Activated CD4-positive, alpha-beta T cell treated with anti-CD3 and anti-CD28 coated beads, Interleukin-2, amount 10 ng/mL, durations not matched to agents 24 days and 14 days (primary cell): ENCODE results near the gene FGGY. TPM values are rescaled to one million over a fixed set of nuclear protein-coding genes. Genes with fewer than 3 reads are reported as not detected.
A peak's percentile ranks its signal among the peaks of the same experiment; 100 is the strongest.
"Not testable (repeated sequence)": the region's sequence is repeated elsewhere in the genome, so short reads cannot be mapped to it uniquely, and the experiment has no call there.

ENCODE experiments used
- DNase-seq: peaks from one replicate; pipeline ENCODE4 v3.0.0; 2022
- H3K27ac Mint-ChIP-seq: one replicate; pipeline ENCODE4 v1.8.0; 2022; ENCODE audit warnings: mild to moderate bottlenecking, mixed read lengths
- H3K27me3 Mint-ChIP-seq: one replicate; pipeline ENCODE4 v1.8.0; 2022; ENCODE audit warnings: mixed read lengths
- H3K36me3 Mint-ChIP-seq: one replicate; pipeline ENCODE4 v1.8.0; 2022; ENCODE audit warnings: low read depth, mild to moderate bottlenecking, mixed read lengths
- H3K4me1 Mint-ChIP-seq: one replicate; pipeline ENCODE4 v1.8.0; 2021; ENCODE audit warnings: mixed read lengths
- H3K4me3 Mint-ChIP-seq: one replicate; pipeline ENCODE4 v1.8.0; 2022; ENCODE audit warnings: mild to moderate bottlenecking, moderate library complexity, mixed read lengths
- H3K9me3 Mint-ChIP-seq: one replicate; pipeline ENCODE4 v1.8.0; 2021; ENCODE audit warnings: mixed read lengths
- intact Hi-C: fragments of 100-400 bp; cut with micrococcal nuclease; formaldehyde crosslinking; loops from one replicate; pipeline ENCODE4 v1.15.1; 2023
- total RNA-seq: library from RNA; stranded (reverse); gene quantifications from 2 replicates; pipeline ENCODE4 v1.2.3, GENCODE V29; 2022

The FGGY gene
- total RNA-seq, 1 donor from 2014 or later: 8.1 TPM

- Mint-ChIP-seq H3K4me1 (peaks cover 12% of the 10 kb centered on the region), H3K4me3 (no peak overlapping the region), H3K27me3 (no peaks in the 10 kb centered on the region), H3K36me3 (no peaks in the 10 kb centered on the region), H3K27ac (no peak overlapping the region), H3K9me3 (no peaks in the 10 kb centered on the region)
- intact Hi-C loops: no loop called here
- no peak for DNase-seq
Measured at GRCh38 chr1:59481881-59482505, 185.1 kb downstream of the FGGY start.

GRCh38 chr1:59482986-59483385 lies 186.1 kb downstream of the FGGY start:
- Mint-ChIP-seq H3K4me3 (no peak overlapping the region), H3K27me3 (no peaks in the 10 kb centered on the region), H3K4me1 (peaks cover 6% of the 10 kb centered on the region), H3K36me3 (no peaks in the 10 kb centered on the region), H3K27ac (no peak overlapping the region), H3K9me3 (no peaks in the 10 kb centered on the region)
- DNase-seq: no peak
- intact Hi-C loops: no loop called here

GRCh38 chr1:59484096-59484495 lies 187.2 kb downstream of the FGGY start:
- peaks cover 6% of the 10 kb centered on the region for H3K4me1 Mint-ChIP-seq
- H3K27me3 Mint-ChIP-seq: no peaks in the 10 kb centered on the region
- H3K36me3 Mint-ChIP-seq: no peaks in the 10 kb centered on the region
- H3K9me3 Mint-ChIP-seq: no peaks in the 10 kb centered on the region
- no peak overlapping the region for H3K27ac Mint-ChIP-seq
- DNase-seq: no peak
- intact Hi-C loops: no loop called here
- H3K4me3 Mint-ChIP-seq: no peak overlapping the region

- no peak for DNase-seq
- no peaks in the 10 kb centered on the region for H3K9me3 Mint-ChIP-seq
- H3K27me3 Mint-ChIP-seq: no peaks in the 10 kb centered on the region
- no peaks in the 10 kb centered on the region for H3K36me3 Mint-ChIP-seq
- peaks cover 6% of the 10 kb centered on the region for H3K4me1 Mint-ChIP-seq
- H3K4me3 Mint-ChIP-seq: no peak overlapping the region
- H3K27ac Mint-ChIP-seq: no peak overlapping the region
- intact Hi-C loops: no loop called here
Measured at GRCh38 chr1:59485171-59485570, 188.3 kb downstream of the FGGY start.

GRCh38 chr1:59485949-59486348 lies 189.1 kb downstream of the FGGY start:
- Mint-ChIP-seq H3K4me3 (no peak overlapping the region), H3K9me3 (no peaks in the 10 kb centered on the region), H3K4me1 (peaks cover 6% of the 10 kb centered on the region), H3K36me3 (no peaks in the 10 kb centered on the region), H3K27ac (no peak overlapping the region), H3K27me3 (peaks cover 2% of the 10 kb centered on the region)
- DNase-seq: no peak
- intact Hi-C loops: no loop called here

GRCh38 chr1:59486615-59487014 lies 189.7 kb downstream of the FGGY start:
- intact Hi-C loops: no loop called here
- DNase-seq: no peak
- Mint-ChIP-seq H3K27ac (no peak overlapping the region), H3K27me3 (peaks cover 2% of the 10 kb centered on the region), H3K4me1 (peaks cover 6% of the 10 kb centered on the region), H3K4me3 (no peak overlapping the region), H3K36me3 (no peaks in the 10 kb centered on the region), H3K9me3 (no peaks in the 10 kb centered on the region)

- DNase-seq: no peak
Measured at GRCh38 chr1:59487335-59488031, 190.6 kb downstream of the FGGY start.

GRCh38 chr1:59492500-59492899 lies 195.6 kb downstream of the FGGY start:
- intact Hi-C loops: loop anchor here (10.0 kb wide), 1 partner anchor 202 kb away; no protein-coding TSS in a partner anchor
- Mint-ChIP-seq H3K27ac (no peak overlapping the region), H3K27me3 (peaks cover 2% of the 10 kb centered on the region), H3K36me3 (no peaks in the 10 kb centered on the region), H3K4me3 (no peak overlapping the region), H3K4me1 (peaks cover 3% of the 10 kb centered on the region), H3K9me3 (peaks cover 9% of the 10 kb centered on the region)
- DNase-seq: no peak

More at GRCh38 chr1:59487335-59488031, 190.6 kb downstream of the FGGY start:
- H3K27me3 Mint-ChIP-seq: peaks cover 2% of the 10 kb centered on the region
- H3K4me1 Mint-ChIP-seq: peaks cover 6% of the 10 kb centered on the region
- intact Hi-C loops: no loop called here
- no peaks in the 10 kb centered on the region for H3K36me3 Mint-ChIP-seq
- no peak overlapping the region for H3K27ac Mint-ChIP-seq
- no peaks in the 10 kb centered on the region for H3K9me3 Mint-ChIP-seq
- H3K4me3 Mint-ChIP-seq: no peak overlapping the region

- no peak overlapping the region for H3K4me3 Mint-ChIP-seq
- peaks cover 6% of the 10 kb centered on the region for H3K4me1 Mint-ChIP-seq
- H3K27me3 Mint-ChIP-seq: peaks cover 2% of the 10 kb centered on the region
- DNase-seq: no peak
- H3K9me3 Mint-ChIP-seq: peaks cover 9% of the 10 kb centered on the region
- no peaks in the 10 kb centered on the region for H3K36me3 Mint-ChIP-seq
- H3K27ac Mint-ChIP-seq: peak overlapping the region; percentile 83
- intact Hi-C loops: loop anchor here (2.0 to 10.0 kb wide), 2 partner anchors 17 to 201 kb away; no protein-coding TSS in a partner anchor
Measured at GRCh38 chr1:59494145-59494833, 197.4 kb downstream of the FGGY start.

GRCh38 chr1:59496156-59496555 lies 199.3 kb downstream of the FGGY start:
- H3K27me3 Mint-ChIP-seq, H3K4me1 Mint-ChIP-seq, H3K9me3 Mint-ChIP-seq, H3K36me3 Mint-ChIP-seq, DNase-seq, H3K4me3 Mint-ChIP-seq, H3K27ac Mint-ChIP-seq: not testable (repeated sequence)
- intact Hi-C loops: loop anchor here (10.0 kb wide), 1 partner anchor 199 kb away; no protein-coding TSS in a partner anchor

- Mint-ChIP-seq H3K27ac (no peak overlapping the region), H3K27me3 (no peaks in the 10 kb centered on the region), H3K36me3 (no peaks in the 10 kb centered on the region), H3K4me1 (peaks cover 6% of the 10 kb centered on the region), H3K4me3 (no peak overlapping the region), H3K9me3 (peaks cover 9% of the 10 kb centered on the region)
- intact Hi-C loops: loop anchor here (10.0 kb wide), 1 partner anchor 197 kb away; no protein-coding TSS in a partner anchor
- no peak for DNase-seq
Measured at GRCh38 chr1:59497616-59498015, 200.7 kb downstream of the FGGY start.

GRCh38 chr1:59498640-59499039 lies 201.7 kb downstream of the FGGY start:
- intact Hi-C loops: loop anchor here (10.0 kb wide), 1 partner anchor 196 kb away; no protein-coding TSS in a partner anchor
- Mint-ChIP-seq H3K4me1 (peaks cover 6% of the 10 kb centered on the region), H3K27me3 (no peaks in the 10 kb centered on the region), H3K36me3 (no peaks in the 10 kb centered on the region), H3K4me3 (no peak overlapping the region), H3K27ac (no peak overlapping the region), H3K9me3 (peaks cover 9% of the 10 kb centered on the region)
- no peak for DNase-seq

GRCh38 chr1:59499273-59499942 lies 202.5 kb downstream of the FGGY start:
- H3K27me3 Mint-ChIP-seq: no peaks in the 10 kb centered on the region
- H3K27ac Mint-ChIP-seq: no peak overlapping the region
- DNase-seq: no peak
- no peak overlapping the region for H3K4me3 Mint-ChIP-seq
- H3K36me3 Mint-ChIP-seq: no peaks in the 10 kb centered on the region
- H3K4me1 Mint-ChIP-seq: peaks cover 3% of the 10 kb centered on the region
- intact Hi-C loops: loop anchor here (10.0 kb wide), 1 partner anchor 195 kb away; no protein-coding TSS in a partner anchor
- H3K9me3 Mint-ChIP-seq: peaks cover 9% of the 10 kb centered on the region
